GM12891 (cell line): ENCODE measurements around the gene USP30.

Experiments
- POLR2A ChIP-seq: IDR thresholded peaks from 2 replicates; pipeline ENCODE4 v1.6.1; 2011; ENCODE audit warnings: low read depth, low read length, control low read depth
- POLR2AphosphoS5 ChIP-seq: IDR thresholded peaks from 2 replicates; pipeline ENCODE4 v1.6.1; 2011; ENCODE audit warnings: low read depth, low read length, control low read depth
- SPI1 ChIP-seq: IDR thresholded peaks from 2 replicates; pipeline ENCODE4 v1.6.1; 2011; ENCODE audit warnings: low read depth, low read length, control low read depth
- TAF1 ChIP-seq: IDR thresholded peaks from 2 replicates; pipeline ENCODE4 v1.6.1; 2011; ENCODE audit warnings: low read depth, low read length, control low read depth

- TF ChIP-seq POLR2AphosphoS5 (no peak), POLR2A (no peak), TAF1 (no peak), SPI1 (no peak)
These were observed 17.2 kb downstream of the USP30 start for GRCh38 chr12:109069307-109070271.
